ENCODE results near the gene VPS26C. TPM values are rescaled to one million over a fixed set of nuclear protein-coding genes. Genes with fewer than 3 reads are reported as not detected.

The VPS26C gene
- total RNA-seq, 6 experiments from 2014 or later = 40.8 to 50.0 (median 44.3) TPM

- Mint-ChIP-seq H3K36me3 (ENCODE audit: low read depth) (peaks cover 61% of the 10 kb centered on the region), H3K4me1 (ENCODE audit: low read depth) (peaks cover 56% of the 10 kb centered on the region), H3K27ac (peak overlapping the region; percentile 90), H3K9me3 (no peaks in the 10 kb centered on the region), H3K4me3 (peak overlapping the region; percentile 63), H3K27me3 (ENCODE audit: insufficient read depth) (peaks cover 3% of the 10 kb centered on the region; the same call in 1 of the 2 replicates)
- peak; percentile 89 for DNase-seq
- TF ChIP-seq CTCF (IDR thresholded peaks at IDR 0.05) = no peak
Observed at GRCh38 chr21:37199057-37199924, 67.8 kb downstream of the VPS26C start.

GRCh38 chr21:37197746-37198145, 69.4 kb downstream of the VPS26C start:
- H3K4me1 Mint-ChIP-seq (ENCODE audit: low read depth) = peaks cover 51% of the 10 kb centered on the region
- peak overlapping the region; percentile 90 for H3K27ac Mint-ChIP-seq
- H3K4me3 Mint-ChIP-seq = no peak overlapping the region
- peaks cover 65% of the 10 kb centered on the region for H3K36me3 Mint-ChIP-seq (ENCODE audit: low read depth)
- DNase-seq = no peak
- H3K27me3 Mint-ChIP-seq (ENCODE audit: insufficient read depth) = peaks cover 3% of the 10 kb centered on the region; the same call in 1 of the 2 replicates
- TF ChIP-seq CTCF (IDR thresholded peaks at IDR 0.05) = no peak
- H3K9me3 Mint-ChIP-seq = no peaks in the 10 kb centered on the region

GRCh38 chr21:37196847-37197246, 70.3 kb downstream of the VPS26C start:
- H3K27me3 Mint-ChIP-seq (ENCODE audit: insufficient read depth) = peaks cover 3% of the 10 kb centered on the region; the same call in 1 of the 2 replicates
- peak overlapping the region; percentile 7; the same call in 1 of the 2 replicates for H3K27ac Mint-ChIP-seq
- no peak for DNase-seq
- H3K9me3 Mint-ChIP-seq = no peaks in the 10 kb centered on the region
- no peak overlapping the region for H3K4me3 Mint-ChIP-seq
- H3K4me1 Mint-ChIP-seq (ENCODE audit: low read depth) = peaks cover 51% of the 10 kb centered on the region
- no peak for TF ChIP-seq CTCF (IDR thresholded peaks at IDR 0.05)
- H3K36me3 Mint-ChIP-seq (ENCODE audit: low read depth) = peaks cover 64% of the 10 kb centered on the region

GRCh38 chr21:37195610-37196009, 71.5 kb downstream of the VPS26C start:
- H3K27ac Mint-ChIP-seq = no peak overlapping the region
- no peak overlapping the region for H3K4me3 Mint-ChIP-seq
- no peaks in the 10 kb centered on the region for H3K9me3 Mint-ChIP-seq
- no peak for TF ChIP-seq CTCF (IDR thresholded peaks at IDR 0.05)
- DNase-seq = no peak
- H3K36me3 Mint-ChIP-seq (ENCODE audit: low read depth) = peaks cover 63% of the 10 kb centered on the region
- H3K27me3 Mint-ChIP-seq (ENCODE audit: insufficient read depth) = peaks cover under 1% of the 10 kb centered on the region; the same call in 1 of the 2 replicates
- peaks cover 48% of the 10 kb centered on the region for H3K4me1 Mint-ChIP-seq (ENCODE audit: low read depth)

GRCh38 chr21:37195059-37195458, 72.1 kb downstream of the VPS26C start:
- Mint-ChIP-seq H3K36me3 (ENCODE audit: low read depth) (peaks cover 60% of the 10 kb centered on the region), H3K4me1 (ENCODE audit: low read depth) (peaks cover 43% of the 10 kb centered on the region), H3K27ac (no peak overlapping the region), H3K9me3 (no peaks in the 10 kb centered on the region), H3K4me3 (no peak overlapping the region; the same call in 1 of the 2 replicates), H3K27me3 (ENCODE audit: insufficient read depth) (no peaks in the 10 kb centered on the region; the same call in 1 of the 2 replicates)
- TF ChIP-seq CTCF (IDR thresholded peaks at IDR 0.05) = no peak
- no peak for DNase-seq

Measured in HFFc6 (cell line).